ENCODE measurements around the gene APOL2. TPM values are rescaled to one million over a fixed set of nuclear protein-coding genes. Genes with fewer than 3 reads are reported as not detected.
"Not testable (repeated sequence)": the region's sequence is repeated elsewhere in the genome, so short reads cannot be mapped to it uniquely, and the experiment has no call there.

The APOL2 gene
- total RNA-seq, 4 donors from 2014 or later, result 15.3 to 21.8 (median 17.1) TPM

GRCh38 chr22:36267896-36268485 lies 28.7 kb upstream of the APOL2 start:
- no peaks in the 10 kb centered on the region for H3K9me3 ChIP-seq
- H3K27ac ChIP-seq, result no peak overlapping the region
- TF ChIP-seq POLR2AphosphoS5 (IDR thresholded peaks at IDR 0.05), result no peak
- TF ChIP-seq EP300 (IDR thresholded peaks at IDR 0.05), result no peak
- no peak for TF ChIP-seq CTCF (IDR thresholded peaks at IDR 0.05)
- TF ChIP-seq POLR2A (IDR thresholded peaks at IDR 0.05), result no peak
- DNase-seq (ENCODE audit: low spot score in 2 of 2), result peak in 1 of 2 donors; percentile 25
- WGBS, result 92% methylated on average over 11 of the region's 11 CpGs
- no peaks in the 10 kb centered on the region for H3K27me3 ChIP-seq
- H3K4me3 ChIP-seq, result no peak overlapping the region
- peaks cover 4% of the 10 kb centered on the region for H3K4me1 ChIP-seq
- peaks cover 4% of the 10 kb centered on the region for H3K36me3 ChIP-seq

GRCh38 chr22:36267058-36267457 lies 27.7 kb upstream of the APOL2 start:
- peaks cover 4% of the 10 kb centered on the region for H3K36me3 ChIP-seq

GRCh38 chr22:36263886-36264664 lies 24.7 kb upstream of the APOL2 start:
- H3K36me3 ChIP-seq, H3K9me3 ChIP-seq, H3K27me3 ChIP-seq, H3K4me3 ChIP-seq: not testable (repeated sequence)
- peak overlapping the region; percentile 84 for H3K27ac ChIP-seq
- peak; percentile 44 to 71 for DNase-seq (ENCODE audit: low spot score in 2 of 2)
- peaks cover 11% of the 10 kb centered on the region for H3K4me1 ChIP-seq
- 83% methylated on average over 7 of the region's 7 CpGs for WGBS

More at GRCh38 chr22:36267058-36267457, 27.7 kb upstream of the APOL2 start:
- no peak overlapping the region for H3K4me3 ChIP-seq
- 93% methylated on average over 4 of the region's 4 CpGs for WGBS
- H3K4me1 ChIP-seq, result peaks cover 4% of the 10 kb centered on the region
- H3K27me3 ChIP-seq, result no peaks in the 10 kb centered on the region
- DNase-seq (ENCODE audit: low spot score in 2 of 2), result peak; percentile 18 to 34
- H3K27ac ChIP-seq, result no peak overlapping the region
- TF ChIP-seq EP300 (IDR thresholded peaks at IDR 0.05), result no peak
- no peak for TF ChIP-seq POLR2A (IDR thresholded peaks at IDR 0.05)
- TF ChIP-seq POLR2AphosphoS5 (IDR thresholded peaks at IDR 0.05), result no peak
- TF ChIP-seq CTCF (IDR thresholded peaks at IDR 0.05), result no peak
- H3K9me3 ChIP-seq, result no peaks in the 10 kb centered on the region

- not testable (repeated sequence) for H3K36me3 ChIP-seq, H3K9me3 ChIP-seq, H3K27me3 ChIP-seq, H3K4me3 ChIP-seq
- Histone ChIP-seq H3K4me1 (peaks cover 16% of the 10 kb centered on the region), H3K27ac (peak overlapping the region; percentile 84)
- DNase-seq (ENCODE audit: low spot score in 2 of 2), result peak; percentile 26 to 56
- WGBS, result 63% methylated on average over 5 of the region's 5 CpGs
Measured at GRCh38 chr22:36263216-36263673, 23.9 kb upstream of the APOL2 start.

- H3K27me3 ChIP-seq, H3K4me3 ChIP-seq, H3K36me3 ChIP-seq, H3K9me3 ChIP-seq: not testable (repeated sequence)
- DNase-seq (ENCODE audit: low spot score in 2 of 2), result peak; percentile 20 to 31
- Histone ChIP-seq H3K4me1 (peaks cover 16% of the 10 kb centered on the region), H3K27ac (peak overlapping the region; percentile 24)
- 97% methylated on average over 3 of the region's 3 CpGs for WGBS
Measured at GRCh38 chr22:36262307-36262706, 23.0 kb upstream of the APOL2 start.

- H3K9me3 ChIP-seq, H3K27me3 ChIP-seq, H3K27ac ChIP-seq, H3K36me3 ChIP-seq, H3K4me3 ChIP-seq: not testable (repeated sequence)
- peaks cover 16% of the 10 kb centered on the region for H3K4me1 ChIP-seq
- WGBS, result 81% methylated on average over 6 of the region's 6 CpGs
- peak; percentile 44 to 69 for DNase-seq (ENCODE audit: low spot score in 2 of 2)
Measured at GRCh38 chr22:36261675-36262074, 22.3 kb upstream of the APOL2 start.

- Histone ChIP-seq H3K27me3 (no peaks in the 10 kb centered on the region), H3K27ac (peak overlapping the region; percentile 11), H3K36me3 (no peaks in the 10 kb centered on the region), H3K9me3 (no peaks in the 10 kb centered on the region), H3K4me1 (peaks cover 23% of the 10 kb centered on the region), H3K4me3 (no peak overlapping the region)
- DNase-seq (ENCODE audit: low spot score in 2 of 2), result peak; percentile 39 to 65
- no peak for TF ChIP-seq POLR2AphosphoS5 (IDR thresholded peaks at IDR 0.05)
- TF ChIP-seq EP300 (IDR thresholded peaks at IDR 0.05), result no peak
- no peak for TF ChIP-seq POLR2A (IDR thresholded peaks at IDR 0.05)
- no peak for TF ChIP-seq CTCF (IDR thresholded peaks at IDR 0.05)
- WGBS, result 79% methylated on average over 14 of the region's 14 CpGs
Measured at GRCh38 chr22:36259615-36260300, 20.4 kb upstream of the APOL2 start.

All from suprapubic skin (tissue), 4 donors.